ENCODE measurements around the gene PDZD8. TPM values are rescaled to one million over a fixed set of nuclear protein-coding genes. Genes with fewer than 3 reads are reported as not detected.

PDZD8 gene
- 15.2 and 21.1 TPM in 2 replicates for total RNA-seq (2014; rRNA removed; shearing (Covaris generic))

GRCh38 chr10:117375360-117376178 lies at the start of gene PDZD8:
TSS of gene PDZD8 (minus strand) at chr10:117375440. CDS start at chr10:117375227, 213 bp downstream.
- H3K36me3 ChIP-seq (replicated peaks; ENCODE audit: control insufficient read depth, insufficient read depth, low read length) = no peaks in the 10 kb centered on the region
- DNase-seq = peak; percentile 95
- H3K4me3 ChIP-seq (ENCODE audit: insufficient read depth, low read depth, low read length) = peak within 1 kb of the TSS; percentile 86
- H3K27me3 ChIP-seq (ENCODE audit: control insufficient read depth, insufficient read depth, low read length) = peaks cover 24% of the 10 kb centered on the region

GRCh38 chr10:117424171-117424570 lies 48.9 kb upstream of the PDZD8 start:
- Histone ChIP-seq H3K4me3 (ENCODE audit: insufficient read depth, low read depth, low read length) (no peak overlapping the region), H3K36me3 (replicated peaks; ENCODE audit: control insufficient read depth, insufficient read depth, low read length) (no peaks in the 10 kb centered on the region), H3K27me3 (ENCODE audit: control insufficient read depth, insufficient read depth, low read length) (no peaks in the 10 kb centered on the region; the same call in 1 of the 2 replicates)
- no peak for DNase-seq

GRCh38 chr10:117421985-117422384 lies 46.7 kb upstream of the PDZD8 start:
- no peak for DNase-seq
- no peaks in the 10 kb centered on the region for H3K36me3 ChIP-seq (replicated peaks; ENCODE audit: control insufficient read depth, insufficient read depth, low read length)
- H3K27me3 ChIP-seq (ENCODE audit: control insufficient read depth, insufficient read depth, low read length) = no peaks in the 10 kb centered on the region
- no peak overlapping the region for H3K4me3 ChIP-seq (ENCODE audit: insufficient read depth, low read depth, low read length)

GRCh38 chr10:117420768-117421167 lies 45.5 kb upstream of the PDZD8 start:
- no peak for DNase-seq

GRCh38 chr10:117419921-117420320 lies 44.7 kb upstream of the PDZD8 start:
- Histone ChIP-seq H3K27me3 (ENCODE audit: control insufficient read depth, insufficient read depth, low read length) (no peaks in the 10 kb centered on the region), H3K4me3 (ENCODE audit: insufficient read depth, low read depth, low read length) (no peak overlapping the region), H3K36me3 (replicated peaks; ENCODE audit: control insufficient read depth, insufficient read depth, low read length) (no peaks in the 10 kb centered on the region)
- no peak for DNase-seq

More at GRCh38 chr10:117420768-117421167, 45.5 kb upstream of the PDZD8 start:
- Histone ChIP-seq H3K4me3 (ENCODE audit: insufficient read depth, low read depth, low read length) (no peak overlapping the region), H3K36me3 (replicated peaks; ENCODE audit: control insufficient read depth, insufficient read depth, low read length) (no peaks in the 10 kb centered on the region), H3K27me3 (ENCODE audit: control insufficient read depth, insufficient read depth, low read length) (no peaks in the 10 kb centered on the region)

GRCh38 chr10:117419159-117419558 lies 43.9 kb upstream of the PDZD8 start:
- H3K36me3 ChIP-seq (replicated peaks; ENCODE audit: control insufficient read depth, insufficient read depth, low read length) = no peaks in the 10 kb centered on the region
- H3K4me3 ChIP-seq (ENCODE audit: insufficient read depth, low read depth, low read length) = no peak overlapping the region
- DNase-seq = no peak
- H3K27me3 ChIP-seq (ENCODE audit: control insufficient read depth, insufficient read depth, low read length) = no peaks in the 10 kb centered on the region

- no peak for DNase-seq
- Histone ChIP-seq H3K27me3 (ENCODE audit: control insufficient read depth, insufficient read depth, low read length) (no peaks in the 10 kb centered on the region), H3K36me3 (replicated peaks; ENCODE audit: control insufficient read depth, insufficient read depth, low read length) (no peaks in the 10 kb centered on the region), H3K4me3 (ENCODE audit: insufficient read depth, low read depth, low read length) (no peak overlapping the region)
These were observed 42.9 kb upstream of the PDZD8 start for GRCh38 chr10:117418121-117418520.

GRCh38 chr10:117417196-117417595 lies 42.0 kb upstream of the PDZD8 start:
- Histone ChIP-seq H3K27me3 (ENCODE audit: control insufficient read depth, insufficient read depth, low read length) (no peaks in the 10 kb centered on the region), H3K36me3 (replicated peaks; ENCODE audit: control insufficient read depth, insufficient read depth, low read length) (no peaks in the 10 kb centered on the region)
- DNase-seq = no peak

GRCh38 chr10:117413928-117414618 lies 38.8 kb upstream of the PDZD8 start:
- Histone ChIP-seq H3K4me3 (ENCODE audit: insufficient read depth, low read depth, low read length) (no peak overlapping the region), H3K36me3 (replicated peaks; ENCODE audit: control insufficient read depth, insufficient read depth, low read length) (no peaks in the 10 kb centered on the region), H3K27me3 (ENCODE audit: control insufficient read depth, insufficient read depth, low read length) (no peaks in the 10 kb centered on the region)
- no peak for DNase-seq

More at GRCh38 chr10:117417196-117417595, 42.0 kb upstream of the PDZD8 start:
- H3K4me3 ChIP-seq (ENCODE audit: insufficient read depth, low read depth, low read length) = no peak overlapping the region

GRCh38 chr10:117412469-117413010 lies 37.3 kb upstream of the PDZD8 start:
- Histone ChIP-seq H3K36me3 (replicated peaks; ENCODE audit: control insufficient read depth, insufficient read depth, low read length) (no peaks in the 10 kb centered on the region), H3K4me3 (ENCODE audit: insufficient read depth, low read depth, low read length) (no peak overlapping the region), H3K27me3 (ENCODE audit: control insufficient read depth, insufficient read depth, low read length) (no peaks in the 10 kb centered on the region)
- DNase-seq = no peak

GRCh38 chr10:117411479-117412399 lies 36.5 kb upstream of the PDZD8 start:
- DNase-seq = no peak
- H3K27me3 ChIP-seq (ENCODE audit: control insufficient read depth, insufficient read depth, low read length) = no peaks in the 10 kb centered on the region
- no peaks in the 10 kb centered on the region for H3K36me3 ChIP-seq (replicated peaks; ENCODE audit: control insufficient read depth, insufficient read depth, low read length)
- H3K4me3 ChIP-seq (ENCODE audit: insufficient read depth, low read depth, low read length) = no peak overlapping the region

GRCh38 chr10:117410557-117410956 lies 35.3 kb upstream of the PDZD8 start:
- Histone ChIP-seq H3K4me3 (ENCODE audit: insufficient read depth, low read depth, low read length) (no peak overlapping the region), H3K36me3 (replicated peaks; ENCODE audit: control insufficient read depth, insufficient read depth, low read length) (no peaks in the 10 kb centered on the region), H3K27me3 (ENCODE audit: control insufficient read depth, insufficient read depth, low read length) (no peaks in the 10 kb centered on the region)
- no peak for DNase-seq

- no peak for DNase-seq
- Histone ChIP-seq H3K27me3 (ENCODE audit: control insufficient read depth, insufficient read depth, low read length) (no peaks in the 10 kb centered on the region), H3K4me3 (ENCODE audit: insufficient read depth, low read depth, low read length) (no peak overlapping the region), H3K36me3 (replicated peaks; ENCODE audit: control insufficient read depth, insufficient read depth, low read length) (no peaks in the 10 kb centered on the region)
These were observed 34.5 kb upstream of the PDZD8 start for GRCh38 chr10:117409549-117410305.

Measured in H7 (cell line).